ENCODE results near the gene B3GNT3. TPM values are rescaled to one million over a fixed set of nuclear protein-coding genes. Genes with fewer than 3 reads are reported as not detected.

B3GNT3 gene
- total RNA-seq, 1 donor from 2014 or later: not detected

- H3K4me1 Mint-ChIP-seq: no peaks in the 10 kb centered on the region
- ATAC-seq (ENCODE audit: low read depth): no peak
- H3K27ac Mint-ChIP-seq: no peak overlapping the region
- ChIA-PET POLR2A (interaction anchor here (0.6 to 3.1 kb wide), 4 partner anchors 9 to 165 kb away, joined by 4 to 20 read pairs (median 7); partner anchors contain the start of gene JAK3), CTCF (no interaction called here)
- no peaks in the 10 kb centered on the region for H3K27me3 Mint-ChIP-seq
- no peak for TF ChIP-seq CTCF (IDR thresholded peaks at IDR 0.05)
- intact Hi-C loops (cut with micrococcal nuclease): no loop called here
- DNase-seq: no peak
- H3K4me3 Mint-ChIP-seq: no peak overlapping the region
- peaks cover 78% of the 10 kb centered on the region for H3K36me3 Mint-ChIP-seq (ENCODE audit: low read depth)
- H3K9me3 Mint-ChIP-seq: no peaks in the 10 kb centered on the region
Observed at GRCh38 chr19:17832443-17833208, 37.7 kb downstream of the B3GNT3 start.

- no peak for TF ChIP-seq CTCF (IDR thresholded peaks at IDR 0.05)
- Mint-ChIP-seq H3K27ac (no peak overlapping the region), H3K27me3 (no peaks in the 10 kb centered on the region), H3K9me3 (no peaks in the 10 kb centered on the region), H3K4me1 (no peaks in the 10 kb centered on the region), H3K4me3 (no peak overlapping the region), H3K36me3 (ENCODE audit: low read depth) (peaks cover 83% of the 10 kb centered on the region)
- ChIA-PET POLR2A (interaction anchor here (0.7 to 3.1 kb wide), 7 partner anchors 11 to 98 kb away, joined by 3 to 20 read pairs (median 4); partner anchors contain the start of genes CCDC124, JAK3 and RPL18A), CTCF (interaction anchor here (0.7 to 1.0 kb wide), 3 partner anchors 9 to 21 kb away, joined by 3 to 4 read pairs (median 3); no protein-coding TSS in a partner anchor)
- DNase-seq (no peak), ATAC-seq (ENCODE audit: low read depth) (no peak)
- intact Hi-C loops (cut with micrococcal nuclease): no loop called here
Observed at GRCh38 chr19:17834350-17835181, 39.6 kb downstream of the B3GNT3 start.

- no peaks in the 10 kb centered on the region for H3K4me1 Mint-ChIP-seq
- H3K4me3 Mint-ChIP-seq: no peak overlapping the region
- POLR2A ChIA-PET: interaction anchor here (1.2 to 1.6 kb wide), 2 partner anchors 12 to 97 kb away, joined by 4 read pairs; partner anchors contain the start of genes CCDC124 and JAK3
- ATAC-seq (ENCODE audit: low read depth) (no peak), DNase-seq (no peak)
- CTCF ChIA-PET: interaction anchor here (0.9 to 1.1 kb wide), 3 partner anchors 14 to 69 kb away, joined by 3 to 4 read pairs (median 3); no protein-coding TSS in a partner anchor
- no peak for TF ChIP-seq CTCF (IDR thresholded peaks at IDR 0.05)
- peaks cover 82% of the 10 kb centered on the region for H3K36me3 Mint-ChIP-seq (ENCODE audit: low read depth)
- no peak overlapping the region for H3K27ac Mint-ChIP-seq
- H3K9me3 Mint-ChIP-seq: no peaks in the 10 kb centered on the region
- intact Hi-C loops (cut with micrococcal nuclease): no loop called here
- H3K27me3 Mint-ChIP-seq: no peaks in the 10 kb centered on the region
Observed at GRCh38 chr19:17835182-17836006, 40.5 kb downstream of the B3GNT3 start.

- ChIA-PET CTCF (no interaction called here), POLR2A (no interaction called here)
- no peaks in the 10 kb centered on the region for H3K9me3 Mint-ChIP-seq
- no peak for TF ChIP-seq CTCF (IDR thresholded peaks at IDR 0.05)
- no peak for DNase-seq
- intact Hi-C loops (cut with micrococcal nuclease): no loop called here
- peaks cover 3% of the 10 kb centered on the region for H3K4me1 Mint-ChIP-seq
- H3K36me3 Mint-ChIP-seq (ENCODE audit: low read depth): peaks cover 85% of the 10 kb centered on the region
- no peak for ATAC-seq (ENCODE audit: low read depth)
- H3K4me3 Mint-ChIP-seq: no peak overlapping the region
- no peaks in the 10 kb centered on the region for H3K27me3 Mint-ChIP-seq
- H3K27ac Mint-ChIP-seq: peak overlapping the region; percentile 6
Observed at GRCh38 chr19:17836530-17836929, 41.6 kb downstream of the B3GNT3 start.
